HG03342 (cell line): ENCODE results near the gene METRN.

Experiments
- ATAC-seq: cut with Tn5 transposase; IDR thresholded peaks from one replicate; pipeline ENCODE4 v1.9.1; 2021; ENCODE audit warnings: mild to moderate bottlenecking, moderate library complexity; ENCODE audit not compliant: unreplicated experiment

Gene METRN

GRCh38 chr16:721765-722540, 7.0 kb downstream of the METRN start:
- no peak for ATAC-seq

GRCh38 chr16:722835-723633, 8.1 kb downstream of the METRN start:
- ATAC-seq: no peak

- no peak for ATAC-seq
Observed at GRCh38 chr16:723695-724094, 8.8 kb downstream of the METRN start.

- no peak for ATAC-seq
Observed at GRCh38 chr16:724188-725040, 9.5 kb downstream of the METRN start.

- ATAC-seq: no peak
Observed at GRCh38 chr16:725041-725376, 10.1 kb downstream of the METRN start.

- no peak for ATAC-seq
Observed at GRCh38 chr16:725463-726187, 10.7 kb downstream of the METRN start.

GRCh38 chr16:726188-726437, 11.2 kb downstream of the METRN start:
- ATAC-seq: no peak

GRCh38 chr16:726438-727290, 11.7 kb downstream of the METRN start, which contains the start of the genes CCDC78 and HAGHL:
TSS of gene CCDC78 (minus strand) at chr16:726443. CDS start at chr16:726367, 76 bp downstream.
TSS of gene HAGHL (plus strand) at chr16:727106. CDS start at chr16:727510, 404 bp downstream.
- no peak for ATAC-seq

- no peak for ATAC-seq
Observed at GRCh38 chr16:727291-727977, 12.5 kb downstream of the METRN start.

- ATAC-seq: no peak
Observed at GRCh38 chr16:728131-728889, 13.4 kb downstream of the METRN start.

GRCh38 chr16:728890-729744, 14.2 kb downstream of the METRN start:
- ATAC-seq: no peak

GRCh38 chr16:729768-730665, 15.1 kb downstream of the METRN start:
- no peak for ATAC-seq

- ATAC-seq: no peak
Observed at GRCh38 chr16:730666-731509, 16.0 kb downstream of the METRN start.

- no peak for ATAC-seq
Observed at GRCh38 chr16:732332-732731, 17.4 kb downstream of the METRN start.

GRCh38 chr16:732936-733335, 18.0 kb downstream of the METRN start:
- no peak for ATAC-seq
